Endothelial cell of umbilical vein (primary cell): ENCODE results near the gene CISH. TPM values are rescaled to one million over a fixed set of nuclear protein-coding genes. Genes with fewer than 3 reads are reported as not detected.

Experiments used
- BruUV-seq: library from RNA; stranded (reverse); fragments of 400-500 nt; replicated peaks from 2 replicates; lab custom pipeline; 2021; lab: Mats Ljungman, UMichigan
- CTCF ChIA-PET: fragments of 300-600, 350-600 bp; sonication (Branson Sonifier 250); formaldehyde crosslinking; loops from one replicate; lab custom pipeline; 2021; ENCODE audit warnings: antibody characterized with exemption, inconsistent platforms; lab: Charles Lee
- POLR2A ChIA-PET: fragments of 300-600, 350-600 bp; sonication (Branson Sonifier 250); formaldehyde crosslinking; loops from one replicate; lab custom pipeline; 2021; ENCODE audit warnings: antibody characterized with exemption, inconsistent platforms; lab: Charles Lee
- DNase-seq: peaks from one replicate; pipeline ENCODE4 v3.0.0-alpha.2; 2011; ENCODE audit warnings: low read depth, low spot score
- FAIRE-seq: peaks from 2 replicates; lab custom pipeline; 2011; peaks lifted over from hg19 to GRCh38; lab: Jason Lieb, UNC
- H2AFZ ChIP-seq: 2 replicates; pipeline ENCODE4 v1.6.0; 2012; ENCODE audit warnings: low read depth, low read length, control low read depth, inconsistent platforms
- H3K27ac ChIP-seq: 2 replicates; pipeline ENCODE4 v1.5.1; 2011; ENCODE audit warnings: low read depth, mild to moderate bottlenecking, control low read depth, low read length, moderate library complexity; ENCODE audit not compliant: insufficient read depth
- H3K27me3 ChIP-seq, 2 experiments: 2 replicates each; pipeline versions ENCODE4 v1.6.0 to v1.6.1; 2011; ENCODE audit warnings: low read length in 2 of 2, mixed read lengths in 1 of 2; ENCODE audit not compliant: control insufficient read depth in 2 of 2, insufficient read depth in 2 of 2
- H3K36me3 ChIP-seq, 2 experiments: 2 replicates in 1 of 2; 3 replicates in 1 of 2; pipeline ENCODE4 v1.5.1; 2011; ENCODE audit warnings: low read length in 2 of 2, mild to moderate bottlenecking in 1 of 2, moderate library complexity in 1 of 2; ENCODE audit not compliant: control insufficient read depth in 2 of 2, insufficient read depth in 2 of 2; ENCODE audit errors: extremely low read depth in 1 of 2
- H3K4me1 ChIP-seq: 3 replicates; pipeline ENCODE4 v1.5.1; 2011; ENCODE audit warnings: mild to moderate bottlenecking, low read length; ENCODE audit not compliant: control insufficient read depth, insufficient read depth; ENCODE audit errors: extremely low read depth
- H3K4me2 ChIP-seq: 2 replicates; pipeline ENCODE4 v1.6.1; 2011; ENCODE audit warnings: low read length, control low read depth, mixed read lengths; ENCODE audit not compliant: insufficient read depth
- H3K4me3 ChIP-seq, 3 experiments: fragments of 200-600 bp in 1 of 3; sonication (generic), shearing (Covaris generic) in 1 of 3; replicated peaks in 1 of 3; 2 replicates each; pipeline ENCODE4 v1.5.1; 2011 to 2016; ENCODE audit warnings: control low read depth in 3 of 3, low read length in 3 of 3, mild to moderate bottlenecking in 2 of 3, inconsistent platforms in 1 of 3, low read depth in 1 of 3, moderate library complexity in 1 of 3; ENCODE audit not compliant: insufficient read depth in 1 of 3
- H3K79me2 ChIP-seq: 2 replicates; pipeline ENCODE4 v1.6.0; 2012; ENCODE audit warnings: low read length, inconsistent platforms; ENCODE audit not compliant: control insufficient read depth, insufficient read depth
- H3K9ac ChIP-seq: replicated peaks from 2 replicates; pipeline ENCODE3; 2011; ENCODE audit warnings: low read length, control low read depth; ENCODE audit not compliant: insufficient read depth; ENCODE audit errors: extremely low read depth
- H3K9me1 ChIP-seq: replicated peaks from 3 replicates; pipeline ENCODE4 v1.6.0; 2011; ENCODE audit warnings: mild to moderate bottlenecking, low read length; ENCODE audit not compliant: control insufficient read depth, insufficient read depth; ENCODE audit errors: extremely low read depth
- H3K9me3 ChIP-seq: replicated peaks from 2 replicates; pipeline ENCODE4 v1.5.1; 2012; ENCODE audit warnings: low read length, inconsistent platforms; ENCODE audit not compliant: control insufficient read depth, insufficient read depth
- H4K20me1 ChIP-seq: replicated peaks from 2 replicates; pipeline ENCODE3; 2011; ENCODE audit warnings: mild to moderate bottlenecking, low read length; ENCODE audit not compliant: control insufficient read depth, insufficient read depth; ENCODE audit errors: extremely low read depth
- EZH2 ChIP-seq: IDR thresholded peaks from 2 replicates; pipeline ENCODE4 v1.6.1; 2012; ENCODE audit warnings: borderline replicate concordance, low read depth, mild to moderate bottlenecking, moderate library complexity, low read length, inconsistent platforms; ENCODE audit not compliant: severe bottlenecking
- FOS ChIP-seq: IDR thresholded peaks from 2 replicates; pipeline ENCODE4 v1.6.1; 2011; ENCODE audit warnings: mild to moderate bottlenecking, low read length, moderate library complexity, borderline replicate concordance; ENCODE audit not compliant: insufficient read depth
- GATA2 ChIP-seq: IDR thresholded peaks from 2 replicates; pipeline ENCODE4 v1.7.0; 2011; ENCODE audit warnings: low read depth, mild to moderate bottlenecking, moderate library complexity, mixed read lengths, low read length; ENCODE audit not compliant: insufficient read length, insufficient read depth
- JUN ChIP-seq: IDR thresholded peaks from 2 replicates; pipeline ENCODE4 v1.6.1; 2011; ENCODE audit warnings: borderline replicate concordance, low read depth; ENCODE audit not compliant: insufficient read length, insufficient read depth
- MYC ChIP-seq: IDR thresholded peaks from one replicate; pipeline ENCODE4 v1.6.1; 2011; ENCODE audit warnings: mild to moderate bottlenecking, low read depth, low read length
- POLR2A ChIP-seq: IDR thresholded peaks from 2 replicates; pipeline ENCODE4 v1.6.1; 2012; ENCODE audit warnings: low read depth, mild to moderate bottlenecking, control low read depth, low read length
- POLR2AphosphoS5 ChIP-seq: IDR thresholded peaks from 2 replicates; pipeline ENCODE4 v1.6.1; 2012; ENCODE audit warnings: low read depth, mild to moderate bottlenecking, control low read depth, low read length, moderate library complexity; ENCODE audit not compliant: insufficient read depth
- dilution Hi-C: fragments of 300-500 bp; cut with MboI; formaldehyde crosslinking; loops from one replicate; pipeline ENCODE4 v1.15.0; 2019; ENCODE audit warnings: low sequenced_read_pairs; ENCODE audit not compliant: extremely low pct_ligation_motif_present
- intact Hi-C: fragments of 100-400 bp; cut with micrococcal nuclease; formaldehyde crosslinking; loops from one replicate; pipeline ENCODE4 v1.10.0; 2022
- polyA plus RNA-seq, 4 experiments: library from polyadenylated mRNA; depleted of rRNA in 3 of 4; stranded (reverse) in 3 of 4; unstranded in 1 of 4; fragments of >200 nt; gene quantifications; 2 replicates each; pipeline versions ENCODE4 v1.2.1 to v1.2.3, GENCODE V29; 2011 to 2012; ENCODE audit warnings: missing spikeins in 1 of 4
- total RNA-seq: library from RNA; stranded (reverse); gene quantifications from 2 replicates; pipeline ENCODE4 v1.2.3, GENCODE V29; 2021
- TF ChIP-seq, protein P1 (sequence below): IDR thresholded peaks from 2 replicates; pipeline ENCODE4 v1.6.1; 2011; ENCODE audit not compliant: insufficient read depth, insufficient read length
- TF ChIP-seq, protein P2 (sequence below), 2 donors: IDR thresholded peaks; 1 replicate in 1 of 2; 2 replicates in 1 of 2; pipeline ENCODE4 v1.5.1; 2011; ENCODE audit warnings: low read length in 2 of 2, mild to moderate bottlenecking in 2 of 2, moderate library complexity in 2 of 2, control low read depth in 1 of 2, inconsistent platforms in 1 of 2, low read depth in 1 of 2; ENCODE audit not compliant: insufficient read depth in 1 of 2; ENCODE audit errors: extremely low read depth in 1 of 2

The CISH gene
- total and polyA plus RNA-seq, 2 donors (not counting 3 experiments of a cell fraction or from before 2014, with no cell fraction given): 2.2 to 4.1 TPM

DNA sequence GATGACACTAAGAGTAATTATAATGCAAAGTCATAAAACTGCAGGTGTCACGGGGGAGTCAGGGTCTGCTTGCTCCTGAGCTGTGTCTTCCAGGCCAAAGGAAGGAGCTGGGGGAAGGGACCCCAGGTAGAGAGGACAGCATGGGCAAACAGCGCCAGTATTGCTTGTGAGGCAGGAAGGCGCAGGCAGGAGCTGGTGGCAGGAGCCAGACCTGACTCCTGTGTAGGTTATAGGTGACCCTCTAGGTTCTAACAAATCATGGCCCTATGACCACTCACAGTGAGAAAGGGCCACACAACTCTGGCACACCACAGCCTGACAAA lies 1.9 kb downstream of the CISH start:
- H3K27me3 ChIP-seq: no peaks in the 10 kb centered on the region
- no peak overlapping the region for H3K9ac ChIP-seq
- no TSS peak for BruUV-seq
- peaks cover 14% of the 10 kb centered on the region for H3K4me1 ChIP-seq
- peaks cover 0 to 6% of the 10 kb centered on the region in 2 experiments for H3K36me3 ChIP-seq
- no peaks in the 10 kb centered on the region for H4K20me1 ChIP-seq
- no peaks in the 10 kb centered on the region for H3K9me1 ChIP-seq
- DNase-seq: no peak
- no peaks in the 10 kb centered on the region for H3K79me2 ChIP-seq
- no peak overlapping the region for H3K4me2 ChIP-seq
- no peaks in the 10 kb centered on the region for H3K9me3 ChIP-seq
- no peak overlapping the region for H3K4me3 ChIP-seq
- CTCF ChIA-PET: interaction anchor here (1.5 to 4.9 kb wide), 2 partner anchors 37 to 68 kb away, joined by 4 to 105 read pairs; no protein-coding TSS in a partner anchor
- intact Hi-C loops (loop anchor here (5.0 to 10.0 kb wide), 2 partner anchors 893 to 1065 kb away; partner anchors contain the start of genes DCAF1 and TEX264), dilution Hi-C loops (no loop called here)
- no peak overlapping the region for H2AFZ ChIP-seq
- POLR2A ChIA-PET: no interaction called here
- H3K27ac ChIP-seq: no peak overlapping the region
- TF ChIP-seq MYC (no peak), GATA2 (no peak), POLR2AphosphoS5 (no peak), JUN (no peak), EZH2 (no peak), POLR2A (no peak), FOS (no peak)
- TF ChIP-seq, protein P1, sequence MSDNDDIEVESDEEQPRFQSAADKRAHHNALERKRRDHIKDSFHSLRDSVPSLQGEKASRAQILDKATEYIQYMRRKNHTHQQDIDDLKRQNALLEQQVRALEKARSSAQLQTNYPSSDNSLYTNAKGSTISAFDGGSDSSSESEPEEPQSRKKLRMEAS: no peak
- TF ChIP-seq, protein P2, sequence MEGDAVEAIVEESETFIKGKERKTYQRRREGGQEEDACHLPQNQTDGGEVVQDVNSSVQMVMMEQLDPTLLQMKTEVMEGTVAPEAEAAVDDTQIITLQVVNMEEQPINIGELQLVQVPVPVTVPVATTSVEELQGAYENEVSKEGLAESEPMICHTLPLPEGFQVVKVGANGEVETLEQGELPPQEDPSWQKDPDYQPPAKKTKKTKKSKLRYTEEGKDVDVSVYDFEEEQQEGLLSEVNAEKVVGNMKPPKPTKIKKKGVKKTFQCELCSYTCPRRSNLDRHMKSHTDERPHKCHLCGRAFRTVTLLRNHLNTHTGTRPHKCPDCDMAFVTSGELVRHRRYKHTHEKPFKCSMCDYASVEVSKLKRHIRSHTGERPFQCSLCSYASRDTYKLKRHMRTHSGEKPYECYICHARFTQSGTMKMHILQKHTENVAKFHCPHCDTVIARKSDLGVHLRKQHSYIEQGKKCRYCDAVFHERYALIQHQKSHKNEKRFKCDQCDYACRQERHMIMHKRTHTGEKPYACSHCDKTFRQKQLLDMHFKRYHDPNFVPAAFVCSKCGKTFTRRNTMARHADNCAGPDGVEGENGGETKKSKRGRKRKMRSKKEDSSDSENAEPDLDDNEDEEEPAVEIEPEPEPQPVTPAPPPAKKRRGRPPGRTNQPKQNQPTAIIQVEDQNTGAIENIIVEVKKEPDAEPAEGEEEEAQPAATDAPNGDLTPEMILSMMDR (IDR thresholded peaks at IDR 0.05; ENCODE audit: extremely low read depth in 1 of 2, insufficient read depth in 1 of 2, low read depth in 1 of 2, low read length in 2 of 2): no peak
- no peak for FAIRE-seq
